ENCODE data around the gene SH3GL2. TPM values are rescaled to one million over a fixed set of nuclear protein-coding genes. Genes with fewer than 3 reads are reported as not detected.

Gene SH3GL2
- total RNA-seq, 2 donors from 2014 or later = 1.5 to 8.2 TPM

DNA sequence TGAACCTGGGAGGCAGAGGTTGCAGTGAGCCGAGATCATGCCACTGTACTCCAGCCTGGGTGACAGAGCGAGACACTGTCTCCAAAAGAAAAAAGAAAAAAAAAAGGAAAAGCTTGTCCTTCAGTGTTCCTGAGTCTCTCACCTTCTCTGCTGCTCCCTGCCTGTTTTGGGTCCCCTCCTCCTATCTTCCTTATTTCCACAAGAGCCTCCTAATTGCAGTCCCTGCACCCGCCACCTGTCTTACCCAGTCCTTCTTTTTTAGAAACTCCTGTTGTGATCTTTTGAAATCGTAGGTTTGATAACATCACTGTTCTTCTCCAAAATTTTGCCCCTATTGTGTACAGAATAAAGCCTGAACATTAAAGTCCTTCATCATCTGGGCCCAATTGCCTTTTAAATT lies 234.9 kb downstream of the SH3GL2 start:
- H3K27ac ChIP-seq = no peak overlapping the region
- TF ChIP-seq POLR2AphosphoS5 (IDR thresholded peaks at IDR 0.05) (no peak), POLR2A (IDR thresholded peaks at IDR 0.05) (no peak)
- TF ChIP-seq, protein P1, sequence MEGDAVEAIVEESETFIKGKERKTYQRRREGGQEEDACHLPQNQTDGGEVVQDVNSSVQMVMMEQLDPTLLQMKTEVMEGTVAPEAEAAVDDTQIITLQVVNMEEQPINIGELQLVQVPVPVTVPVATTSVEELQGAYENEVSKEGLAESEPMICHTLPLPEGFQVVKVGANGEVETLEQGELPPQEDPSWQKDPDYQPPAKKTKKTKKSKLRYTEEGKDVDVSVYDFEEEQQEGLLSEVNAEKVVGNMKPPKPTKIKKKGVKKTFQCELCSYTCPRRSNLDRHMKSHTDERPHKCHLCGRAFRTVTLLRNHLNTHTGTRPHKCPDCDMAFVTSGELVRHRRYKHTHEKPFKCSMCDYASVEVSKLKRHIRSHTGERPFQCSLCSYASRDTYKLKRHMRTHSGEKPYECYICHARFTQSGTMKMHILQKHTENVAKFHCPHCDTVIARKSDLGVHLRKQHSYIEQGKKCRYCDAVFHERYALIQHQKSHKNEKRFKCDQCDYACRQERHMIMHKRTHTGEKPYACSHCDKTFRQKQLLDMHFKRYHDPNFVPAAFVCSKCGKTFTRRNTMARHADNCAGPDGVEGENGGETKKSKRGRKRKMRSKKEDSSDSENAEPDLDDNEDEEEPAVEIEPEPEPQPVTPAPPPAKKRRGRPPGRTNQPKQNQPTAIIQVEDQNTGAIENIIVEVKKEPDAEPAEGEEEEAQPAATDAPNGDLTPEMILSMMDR (IDR thresholded peaks at IDR 0.05) = no peak
- H3K4me3 ChIP-seq = no peak overlapping the region
- no peaks in the 10 kb centered on the region for H3K36me3 ChIP-seq
- no peaks in the 10 kb centered on the region for H3K4me1 ChIP-seq (replicated peaks)
- DNase-seq (ENCODE audit: low spot score) = no peak
- H3K9me3 ChIP-seq = no peaks in the 10 kb centered on the region
- no peaks in the 10 kb centered on the region for H3K27me3 ChIP-seq (replicated peaks; ENCODE audit: insufficient read depth)
- intact Hi-C loops (cut with DNase I) = loop anchor here (10.0 kb wide), 1 partner anchor 1211 kb away; no protein-coding TSS in a partner anchor
- WGBS = 92% methylated on average over 4 of the region's 4 CpGs

DNA sequence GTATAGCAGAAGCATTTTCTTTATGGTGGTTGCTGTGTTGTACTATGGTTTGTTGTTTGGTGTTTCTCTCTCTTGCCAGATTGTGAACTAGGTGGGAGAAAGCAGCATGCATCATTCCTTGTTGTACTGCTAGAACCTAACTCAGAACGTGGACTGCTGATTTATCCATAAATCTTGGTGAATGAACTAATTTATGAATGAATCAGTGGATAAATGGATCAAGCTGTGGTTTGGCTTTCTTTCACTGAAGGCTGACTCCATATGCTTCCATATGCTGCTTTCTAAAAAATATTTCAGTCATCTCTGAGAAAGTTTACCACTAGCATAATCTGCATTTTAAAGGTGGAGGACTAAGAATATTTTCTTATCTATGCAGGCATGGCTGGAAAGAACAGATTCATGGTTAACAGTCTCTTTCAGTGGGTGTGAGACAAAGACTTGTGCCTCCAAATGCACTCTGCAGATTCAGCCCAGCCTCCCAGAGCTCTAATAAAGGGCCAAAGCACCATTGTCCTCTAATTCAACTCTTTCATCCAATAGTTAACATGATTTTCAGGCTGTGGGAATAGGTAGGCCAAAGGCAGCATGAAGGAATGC lies 237.7 kb downstream of the SH3GL2 start:
- intact Hi-C loops (cut with DNase I) = loop anchor here (10.0 kb wide), 1 partner anchor 1208 kb away; no protein-coding TSS in a partner anchor
- TF ChIP-seq POLR2AphosphoS5 (IDR thresholded peaks at IDR 0.05) (no peak), POLR2A (IDR thresholded peaks at IDR 0.05) (no peak)
- TF ChIP-seq, protein P1 (IDR thresholded peaks at IDR 0.05) = no peak
- Histone ChIP-seq H3K4me1 (replicated peaks) (no peaks in the 10 kb centered on the region), H3K9me3 (no peaks in the 10 kb centered on the region), H3K4me3 (no peak overlapping the region), H3K36me3 (no peaks in the 10 kb centered on the region), H3K27me3 (replicated peaks; ENCODE audit: insufficient read depth) (no peaks in the 10 kb centered on the region), H3K27ac (no peak overlapping the region)
- 52% methylated on average over 1 of the region's 1 CpG for WGBS
- DNase-seq (ENCODE audit: low spot score) = no peak

DNA sequence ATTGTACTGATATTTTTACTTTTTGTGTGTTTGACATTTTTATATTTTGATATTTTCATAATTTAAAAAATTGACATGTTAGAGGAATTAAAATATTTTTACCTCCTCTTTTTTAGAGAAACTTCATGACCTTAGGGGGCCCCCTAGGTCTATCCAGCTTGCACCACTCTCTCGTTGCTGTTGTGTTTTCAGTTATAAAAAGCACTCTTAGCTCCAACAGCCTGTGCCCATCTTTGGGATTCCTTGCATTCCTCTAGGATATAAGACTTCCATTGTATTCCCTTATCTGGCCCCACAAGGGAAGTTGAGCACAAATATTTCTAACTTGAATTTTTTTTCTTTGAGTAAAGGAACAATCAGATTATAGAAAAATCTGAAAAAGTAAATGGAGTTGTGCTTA lies 245.3 kb downstream of the SH3GL2 start:
- Histone ChIP-seq H3K4me1 (replicated peaks) (no peaks in the 10 kb centered on the region), H3K27me3 (replicated peaks; ENCODE audit: insufficient read depth) (no peaks in the 10 kb centered on the region), H3K9me3 (no peaks in the 10 kb centered on the region), H3K27ac (no peak overlapping the region), H3K4me3 (no peak overlapping the region), H3K36me3 (no peaks in the 10 kb centered on the region)
- no peak for DNase-seq (ENCODE audit: low spot score)
- 16% methylated on average over 1 of the region's 1 CpG for WGBS
- TF ChIP-seq POLR2A (IDR thresholded peaks at IDR 0.05) (no peak), POLR2AphosphoS5 (IDR thresholded peaks at IDR 0.05) (no peak)
- TF ChIP-seq, protein P1 (IDR thresholded peaks at IDR 0.05) = no peak
- intact Hi-C loops (cut with DNase I) = no loop called here

DNA sequence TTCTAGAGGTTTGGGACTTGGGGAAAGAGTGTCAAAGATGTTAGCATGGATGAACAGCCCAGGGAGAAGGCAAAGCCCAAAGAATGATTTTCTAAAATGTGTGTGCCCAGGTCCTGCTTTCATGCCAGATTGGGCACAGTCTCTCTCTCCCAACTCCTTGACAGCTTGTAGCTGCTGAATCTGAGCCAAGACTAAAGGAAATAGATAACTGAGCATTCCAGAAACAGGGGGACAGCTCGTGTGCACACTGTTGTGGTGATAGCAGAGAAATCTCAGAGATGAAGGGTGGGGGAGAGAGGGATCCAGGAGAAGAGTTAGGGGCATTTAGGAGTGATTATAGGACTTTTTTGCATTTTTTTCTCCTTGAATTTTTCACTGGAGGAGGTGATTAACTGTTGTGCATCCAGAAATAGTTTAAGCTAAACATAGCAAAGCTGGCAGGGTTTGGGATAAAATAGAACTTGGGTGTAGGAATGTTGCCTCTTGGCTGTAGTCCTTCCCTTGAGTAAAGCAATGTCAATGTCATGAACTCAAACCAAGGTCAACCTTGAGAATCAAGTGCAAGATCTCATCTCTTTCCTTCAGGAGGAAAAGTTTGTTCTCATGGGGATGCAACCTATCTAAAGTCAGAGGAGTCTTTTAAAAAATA lies 245.9 kb downstream of the SH3GL2 start:
- H3K27ac ChIP-seq = no peak overlapping the region
- H3K4me1 ChIP-seq (replicated peaks) = no peaks in the 10 kb centered on the region
- no peaks in the 10 kb centered on the region for H3K36me3 ChIP-seq
- intact Hi-C loops (cut with DNase I) = no loop called here
- WGBS = 4% methylated on average over 1 of the region's 1 CpG
- no peak overlapping the region for H3K4me3 ChIP-seq
- DNase-seq (ENCODE audit: low spot score) = no peak
- no peaks in the 10 kb centered on the region for H3K27me3 ChIP-seq (replicated peaks; ENCODE audit: insufficient read depth)
- TF ChIP-seq POLR2A (IDR thresholded peaks at IDR 0.05) (no peak), POLR2AphosphoS5 (IDR thresholded peaks at IDR 0.05) (no peak)
- TF ChIP-seq, protein P1 (IDR thresholded peaks at IDR 0.05) = no peak
- H3K9me3 ChIP-seq = no peaks in the 10 kb centered on the region

DNA sequence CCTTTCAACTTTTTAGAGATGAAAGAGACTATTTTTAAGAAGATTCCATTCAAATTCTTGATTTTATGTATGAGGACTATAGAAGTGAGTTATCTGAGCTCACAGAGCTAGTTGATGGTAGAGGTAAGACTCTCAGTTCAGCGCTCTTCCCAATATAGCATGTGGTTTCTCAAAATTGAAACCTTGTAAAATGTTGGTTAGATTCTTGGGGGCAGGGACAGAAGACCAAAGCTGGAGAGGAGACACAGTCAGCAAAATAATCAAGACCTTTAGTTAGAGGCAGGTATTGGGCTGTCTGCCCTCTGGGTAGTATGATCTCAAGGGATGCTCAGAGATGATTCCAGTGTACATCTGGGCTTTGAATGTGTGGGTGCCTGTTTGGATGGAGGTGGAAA lies 246.4 kb downstream of the SH3GL2 start:
- Histone ChIP-seq H3K4me3 (no peak overlapping the region), H3K27ac (no peak overlapping the region), H3K9me3 (no peaks in the 10 kb centered on the region), H3K4me1 (replicated peaks) (no peaks in the 10 kb centered on the region), H3K27me3 (replicated peaks; ENCODE audit: insufficient read depth) (no peaks in the 10 kb centered on the region), H3K36me3 (no peaks in the 10 kb centered on the region)
- 94% methylated on average over 1 of the region's 1 CpG for WGBS
- DNase-seq (ENCODE audit: low spot score) = no peak
- intact Hi-C loops (cut with DNase I) = no loop called here
- no peak for TF ChIP-seq POLR2A (IDR thresholded peaks at IDR 0.05)
- no peak for TF ChIP-seq POLR2AphosphoS5 (IDR thresholded peaks at IDR 0.05)
- TF ChIP-seq, protein P1 (IDR thresholded peaks at IDR 0.05) = no peak
